Stimulated activated CD8-positive, alpha-beta memory T cell treated with anti-CD3 and anti-CD28 coated beads, Interleukin-15, amount 100 ng/mL, for 24 hours (primary cell): ENCODE measurements around the gene NLRP6.
A peak's percentile ranks its signal among the peaks of the same experiment; 100 is the strongest.
"Not testable (repeated sequence)": the region's sequence is repeated elsewhere in the genome, so short reads cannot be mapped to it uniquely, and the experiment has no call there.

ENCODE experiments used
- DNase-seq: peaks from one replicate; pipeline ENCODE4 v3.0.0-alpha.2; 2020; ENCODE audit warnings: low read depth

The NLRP6 gene

DNA sequence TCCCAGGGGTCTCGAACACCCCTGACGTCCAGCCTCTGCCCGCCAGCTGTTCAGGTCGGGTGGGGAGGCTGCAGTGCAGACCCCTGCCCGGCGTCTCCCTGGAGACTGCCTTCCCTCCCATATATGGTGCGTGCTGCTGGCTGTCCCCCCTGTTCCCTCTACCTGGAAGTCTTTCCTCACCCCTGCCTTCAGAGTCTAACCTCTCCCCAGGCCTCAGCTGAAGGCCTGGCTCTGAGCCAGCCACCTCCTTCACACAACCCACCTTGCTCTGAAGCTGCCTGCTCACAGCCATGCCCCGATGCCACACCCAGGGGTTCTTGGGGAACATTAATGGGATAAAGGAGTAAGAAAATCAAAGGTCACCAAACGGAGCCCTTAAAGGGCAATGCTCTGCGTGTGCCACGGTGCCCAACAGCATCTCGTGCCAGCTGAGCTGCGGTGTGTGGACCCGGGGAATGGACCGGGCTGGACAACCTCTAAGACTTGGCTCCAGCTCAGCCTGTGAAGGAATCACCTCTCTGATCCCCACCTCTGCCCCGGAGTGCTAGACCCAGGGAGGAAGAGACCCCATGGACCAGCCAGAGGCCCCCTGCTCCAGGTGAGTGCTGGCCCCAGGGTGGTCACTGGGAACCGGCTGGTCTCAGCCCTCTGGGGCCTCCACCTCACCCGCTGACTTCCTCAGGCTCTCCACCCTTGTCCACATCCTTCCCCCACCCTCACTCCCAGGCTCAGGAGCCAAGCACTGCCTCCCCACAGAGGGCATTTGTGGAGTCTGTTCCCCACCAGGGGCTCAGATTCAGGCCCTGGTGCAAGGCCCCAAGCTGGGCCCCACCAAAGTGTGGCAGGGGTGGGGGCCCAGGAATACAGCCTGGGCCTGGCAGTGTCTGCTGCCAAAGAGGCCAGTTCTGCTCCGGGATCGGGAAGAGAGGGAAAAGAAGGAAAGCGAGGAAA lies at the start of gene NLRP6:
Gene NLRP6 (plus strand): TSS at position 407 of the 951 bp plus-strand sequence. CDS start 163 bp downstream, at position 570.
- DNase-seq: no peak

GRCh38 chr11:230431-230830 lies 47.8 kb upstream of the NLRP6 start:
- no peak for DNase-seq

DNA sequence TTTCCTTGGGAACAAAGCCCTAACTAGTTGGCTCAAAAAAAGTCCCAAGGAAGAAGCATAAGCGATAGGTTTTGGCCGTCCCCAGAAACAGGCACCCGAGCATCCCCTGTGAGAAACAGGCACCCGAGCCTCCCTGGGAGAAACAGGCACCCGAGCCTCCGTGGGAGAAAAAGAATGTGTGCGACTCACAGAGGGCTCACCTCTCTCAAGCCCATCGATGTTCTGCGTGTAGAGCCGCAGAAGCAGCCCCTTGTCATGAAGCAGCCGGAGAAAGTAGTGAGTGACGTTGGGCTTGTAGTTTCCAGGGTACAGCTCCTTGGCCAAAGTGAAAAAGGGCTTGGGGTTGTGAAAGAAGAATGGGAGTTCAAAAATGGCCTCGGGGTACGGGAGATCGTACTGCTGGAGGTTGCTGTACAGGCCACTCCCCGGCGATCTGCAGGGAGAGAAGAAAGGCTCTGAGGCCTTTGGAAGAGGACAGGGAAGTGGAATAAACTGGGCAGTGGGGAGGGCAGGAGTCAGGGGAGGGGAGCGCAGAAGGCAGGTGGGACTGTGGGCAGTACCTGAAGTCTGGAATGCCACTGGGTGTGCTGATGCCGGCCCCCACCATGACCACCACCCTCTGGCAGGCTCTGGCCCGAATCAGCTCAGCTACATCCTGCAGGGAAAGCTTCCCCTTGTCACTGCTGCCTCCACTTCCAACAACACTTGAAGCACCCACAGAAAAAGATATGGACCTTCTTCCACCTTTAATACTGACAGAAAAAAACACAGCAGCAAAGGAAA lies 45.2 kb upstream of the NLRP6 start:
- DNase-seq: no peak

- DNase-seq: no peak
Observed at GRCh38 chr11:235180-235579, 43.0 kb upstream of the NLRP6 start.

- peak; percentile 43 for DNase-seq
Observed at GRCh38 chr11:235609-235996, 42.6 kb upstream of the NLRP6 start.

GRCh38 chr11:235997-236773 lies 42.0 kb upstream of the NLRP6 start, which contains the start of gene SIRT3:
Gene SIRT3 (minus strand): TSS chr11:236342. CDS start chr11:236328, 14 bp downstream.
- peak; percentile 60 for DNase-seq

- DNase-seq: peak; percentile 79
Observed at GRCh38 chr11:236774-237767, 41.1 kb upstream of the NLRP6 start, which contains the start of gene PSMD13. Gene PSMD13 (plus strand): TSS chr11:236976. CDS start chr11:237050, 74 bp downstream.

GRCh38 chr11:238346-238745 lies 39.9 kb upstream of the NLRP6 start:
- not testable (repeated sequence) for DNase-seq

DNA sequence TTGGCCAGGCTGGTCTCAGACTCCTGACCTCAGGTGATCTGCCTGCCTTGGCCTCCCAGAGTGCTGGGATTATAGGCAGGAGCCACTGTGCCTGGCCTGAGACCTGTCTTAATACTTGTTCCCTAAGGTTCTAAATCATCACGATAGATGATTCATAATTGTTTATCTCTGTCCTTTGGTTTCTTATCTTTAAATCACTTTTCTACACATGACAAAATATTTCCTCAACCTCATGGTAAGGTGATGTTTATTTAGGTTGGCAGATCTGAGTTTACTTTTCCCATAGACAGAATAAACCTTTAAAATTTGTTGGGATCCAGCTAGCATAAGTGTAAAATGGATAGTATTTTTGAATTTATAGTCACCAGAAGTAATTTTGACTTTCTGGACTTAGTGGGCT lies 37.9 kb upstream of the NLRP6 start:
- DNase-seq: no peak

- no peak for DNase-seq
Observed at GRCh38 chr11:241634-242033, 36.6 kb upstream of the NLRP6 start.

GRCh38 chr11:244376-244775 lies 33.8 kb upstream of the NLRP6 start:
- DNase-seq: no peak

GRCh38 chr11:249062-249461 lies 29.1 kb upstream of the NLRP6 start:
- DNase-seq: no peak

- DNase-seq: no peak
Observed at GRCh38 chr11:250274-250673, 27.9 kb upstream of the NLRP6 start.

GRCh38 chr11:250740-251299 lies 27.4 kb upstream of the NLRP6 start:
- peak; percentile 44 for DNase-seq

DNA sequence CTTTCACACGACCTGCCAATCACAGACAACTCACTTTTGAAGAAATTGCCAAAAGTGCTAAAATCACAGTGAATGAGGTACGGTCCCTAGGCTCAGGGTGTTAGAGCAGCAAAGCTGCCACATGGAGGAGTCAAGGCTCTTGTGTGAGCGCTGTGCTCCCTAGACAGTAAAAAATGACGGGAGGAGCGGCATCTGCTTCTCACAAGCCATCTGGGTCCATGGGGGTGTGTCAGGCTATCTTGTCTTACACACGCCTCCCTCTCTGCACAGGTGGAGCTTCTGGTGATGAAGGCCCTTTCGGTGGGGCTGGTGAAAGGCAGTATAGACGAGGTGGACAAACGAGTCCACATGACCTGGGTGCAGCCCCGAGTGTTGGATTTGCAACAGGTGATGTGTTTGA lies 26.7 kb upstream of the NLRP6 start:
- DNase-seq: no peak

DNA sequence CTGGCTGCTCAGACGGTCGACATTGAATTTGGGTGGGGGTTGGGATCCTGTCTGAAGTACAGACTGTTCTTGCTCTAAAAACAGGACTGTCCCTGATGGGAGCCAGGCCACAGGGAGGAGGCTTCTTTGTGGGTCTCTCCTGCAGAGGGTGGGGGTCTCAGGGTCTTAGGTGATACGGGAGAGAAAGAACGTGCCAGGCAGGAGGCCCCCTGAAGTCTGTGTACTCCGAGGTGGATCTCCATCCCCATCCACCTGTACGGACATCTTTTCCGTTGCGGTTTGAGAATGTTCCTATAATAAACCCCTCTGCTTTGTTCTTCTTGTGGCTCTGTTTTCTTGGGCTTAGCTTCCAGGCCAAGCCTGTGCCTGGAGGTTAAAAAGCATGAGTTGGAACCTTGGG lies 25.5 kb upstream of the NLRP6 start:
- no peak for DNase-seq

DNA sequence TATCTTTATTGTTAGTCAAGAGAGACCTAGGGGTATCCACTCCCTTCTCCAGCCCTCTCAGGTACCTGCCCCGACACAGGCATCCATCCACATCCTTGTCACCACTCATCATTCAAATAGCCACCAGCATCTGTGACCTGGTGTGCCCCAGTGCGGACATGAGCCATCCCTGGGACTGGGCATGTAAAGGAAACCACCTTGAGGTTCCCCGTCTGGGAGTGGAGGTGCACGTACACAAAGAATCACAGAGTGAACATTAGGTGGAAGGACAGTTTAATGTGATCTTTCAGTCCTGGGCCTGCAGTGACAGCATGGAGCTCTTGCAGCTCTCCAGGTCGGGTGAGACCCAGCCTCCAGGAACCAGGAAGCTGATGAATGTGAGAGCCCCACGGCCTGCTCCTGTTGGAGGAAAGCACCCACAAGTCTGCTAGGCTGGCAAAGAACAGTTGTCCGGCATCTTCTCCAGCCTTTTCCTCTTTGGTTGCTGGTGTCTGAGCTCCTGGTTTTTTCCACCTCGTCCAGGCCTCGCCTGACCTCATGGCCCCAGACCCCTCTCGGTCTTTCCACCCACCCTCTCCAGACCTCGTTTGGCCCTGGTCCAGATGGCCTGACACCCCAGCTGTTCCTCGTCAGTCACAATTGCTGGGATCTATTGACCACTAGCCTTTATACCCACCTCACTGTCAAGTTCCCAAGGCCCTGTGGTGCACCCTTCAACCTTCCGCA lies 24.9 kb upstream of the NLRP6 start:
- DNase-seq: no peak

DNA sequence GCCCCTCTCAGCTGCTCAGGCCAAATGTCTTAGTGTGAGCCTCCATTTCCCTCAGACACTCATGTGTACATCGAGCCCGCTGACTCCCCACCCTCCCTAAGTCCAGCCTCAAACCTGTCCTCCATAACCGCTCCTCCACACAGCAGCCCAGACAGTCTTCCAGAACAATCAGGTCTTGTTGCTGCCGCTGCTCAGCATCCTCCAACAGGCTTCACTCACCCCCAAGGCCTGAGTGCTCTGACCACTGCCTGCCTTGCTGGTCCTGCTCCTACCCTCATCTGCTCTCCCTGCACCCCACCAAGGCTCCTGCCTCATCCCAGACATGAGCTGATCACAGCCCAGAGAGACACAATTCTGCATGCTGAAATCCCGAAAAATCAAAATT lies 24.3 kb upstream of the NLRP6 start:
- DNase-seq: no peak

DNA sequence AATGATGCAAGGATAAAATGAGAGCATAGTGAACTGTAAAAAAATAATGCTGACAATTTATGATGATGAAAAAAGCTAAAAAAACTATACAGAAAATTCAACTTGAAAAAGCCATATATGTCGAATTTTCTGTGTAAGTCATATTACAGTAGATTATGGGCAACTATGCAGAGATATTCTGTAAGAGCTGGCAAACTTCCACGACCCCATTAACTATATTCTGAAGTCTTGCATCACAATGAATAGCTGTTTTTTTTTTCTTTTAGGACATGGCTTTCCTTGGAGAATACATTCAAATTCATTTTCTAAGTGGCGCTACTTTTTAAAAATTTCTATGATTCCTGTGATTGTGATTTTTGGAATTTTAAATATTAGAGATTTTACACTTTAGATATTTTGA lies 23.0 kb upstream of the NLRP6 start:
- no peak for DNase-seq

DNA sequence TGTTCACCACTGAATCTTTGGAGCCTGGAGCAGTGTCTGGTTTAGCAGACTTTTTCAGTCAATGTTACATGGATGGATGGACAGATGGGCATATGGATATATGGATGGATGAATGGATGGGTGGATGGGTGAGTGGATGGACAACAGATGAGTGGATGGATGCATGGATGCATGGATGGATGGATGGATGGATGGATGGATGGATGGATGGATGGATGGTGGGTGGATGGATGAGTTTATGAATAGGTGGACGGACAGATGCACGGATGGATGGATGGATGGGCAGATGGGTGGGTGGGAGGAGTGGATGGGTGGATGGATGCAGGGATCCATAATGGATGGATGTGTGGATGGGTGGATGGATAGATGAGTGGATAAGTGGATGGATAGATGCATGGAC lies 22.4 kb upstream of the NLRP6 start:
- no peak for DNase-seq
